ENCODE results near the gene USP9X. TPM values are rescaled to one million over a fixed set of nuclear protein-coding genes. Genes with fewer than 3 reads are reported as not detected.
"Not testable (repeated sequence)": the region's sequence is repeated elsewhere in the genome, so short reads cannot be mapped to it uniquely, and the experiment has no call there.

USP9X gene
- total RNA-seq, 1 donor from 2014 or later, result 80.4 TPM

GRCh38 chrX:41224605-41225004 is 139.4 kb downstream of the USP9X start:
- no peaks in the 10 kb centered on the region for H3K27me3 Mint-ChIP-seq (ENCODE audit: unreplicated experiment)
- no peaks in the 10 kb centered on the region for H3K9me3 Mint-ChIP-seq (ENCODE audit: unreplicated experiment)
- no peak overlapping the region for H3K27ac Mint-ChIP-seq (ENCODE audit: unreplicated experiment)
- no peak for TF ChIP-seq CTCF (IDR thresholded peaks at IDR 0.05)
- H3K4me3 Mint-ChIP-seq (ENCODE audit: unreplicated experiment), result no peak overlapping the region
- H3K36me3 Mint-ChIP-seq (ENCODE audit: unreplicated experiment), result peaks cover 46% of the 10 kb centered on the region
- no peaks in the 10 kb centered on the region for H3K4me1 Mint-ChIP-seq (ENCODE audit: unreplicated experiment)
- DNase-seq (ENCODE audit: extremely low spot score, unreplicated experiment), result no peak

GRCh38 chrX:41233988-41234387 is 148.7 kb downstream of the USP9X start:
- Mint-ChIP-seq H3K4me3 (ENCODE audit: unreplicated experiment) (no peak overlapping the region), H3K27me3 (ENCODE audit: unreplicated experiment) (no peaks in the 10 kb centered on the region), H3K36me3 (ENCODE audit: unreplicated experiment) (peaks cover 21% of the 10 kb centered on the region), H3K9me3 (ENCODE audit: unreplicated experiment) (no peaks in the 10 kb centered on the region), H3K27ac (ENCODE audit: unreplicated experiment) (no peak overlapping the region), H3K4me1 (ENCODE audit: unreplicated experiment) (peaks cover 2% of the 10 kb centered on the region)
- TF ChIP-seq CTCF (IDR thresholded peaks at IDR 0.05), result no peak
- no peak for DNase-seq (ENCODE audit: extremely low spot score, unreplicated experiment)

- H3K4me3 Mint-ChIP-seq (ENCODE audit: unreplicated experiment); H3K4me1 Mint-ChIP-seq (ENCODE audit: unreplicated experiment); H3K27me3 Mint-ChIP-seq (ENCODE audit: unreplicated experiment); H3K9me3 Mint-ChIP-seq (ENCODE audit: unreplicated experiment); H3K27ac Mint-ChIP-seq (ENCODE audit: unreplicated experiment); DNase-seq (ENCODE audit: extremely low spot score, unreplicated experiment): not testable (repeated sequence)
- peaks cover 18% of the 10 kb centered on the region for H3K36me3 Mint-ChIP-seq (ENCODE audit: unreplicated experiment)
These were observed 149.2 kb downstream of the USP9X start for GRCh38 chrX:41234471-41234870.

GRCh38 chrX:41234962-41235361 is 149.7 kb downstream of the USP9X start:
- Mint-ChIP-seq H3K4me3 (ENCODE audit: unreplicated experiment) (no peak overlapping the region), H3K27me3 (ENCODE audit: unreplicated experiment) (no peaks in the 10 kb centered on the region), H3K36me3 (ENCODE audit: unreplicated experiment) (peaks cover 17% of the 10 kb centered on the region), H3K9me3 (ENCODE audit: unreplicated experiment) (no peaks in the 10 kb centered on the region), H3K27ac (ENCODE audit: unreplicated experiment) (no peak overlapping the region), H3K4me1 (ENCODE audit: unreplicated experiment) (peaks cover 2% of the 10 kb centered on the region)
- no peak for DNase-seq (ENCODE audit: extremely low spot score, unreplicated experiment)
- TF ChIP-seq CTCF (IDR thresholded peaks at IDR 0.05), result no peak

GRCh38 chrX:41236629-41237028 is 151.4 kb downstream of the USP9X start:
- peaks cover 2% of the 10 kb centered on the region for H3K4me1 Mint-ChIP-seq (ENCODE audit: unreplicated experiment)
- H3K9me3 Mint-ChIP-seq (ENCODE audit: unreplicated experiment), result no peaks in the 10 kb centered on the region
- TF ChIP-seq CTCF (IDR thresholded peaks at IDR 0.05), result no peak
- no peak overlapping the region for H3K4me3 Mint-ChIP-seq (ENCODE audit: unreplicated experiment)
- H3K36me3 Mint-ChIP-seq (ENCODE audit: unreplicated experiment), result peaks cover 17% of the 10 kb centered on the region
- DNase-seq (ENCODE audit: extremely low spot score, unreplicated experiment), result no peak
- no peak overlapping the region for H3K27ac Mint-ChIP-seq (ENCODE audit: unreplicated experiment)
- H3K27me3 Mint-ChIP-seq (ENCODE audit: unreplicated experiment), result no peaks in the 10 kb centered on the region

- no peaks in the 10 kb centered on the region for H3K36me3 Mint-ChIP-seq (ENCODE audit: unreplicated experiment)
- TF ChIP-seq CTCF (IDR thresholded peaks at IDR 0.05), result no peak
- H3K27ac Mint-ChIP-seq (ENCODE audit: unreplicated experiment), result no peak overlapping the region
- DNase-seq (ENCODE audit: extremely low spot score, unreplicated experiment), result no peak
- H3K4me1 Mint-ChIP-seq (ENCODE audit: unreplicated experiment), result peaks cover 2% of the 10 kb centered on the region
- H3K4me3 Mint-ChIP-seq (ENCODE audit: unreplicated experiment), result no peak overlapping the region
- H3K27me3 Mint-ChIP-seq (ENCODE audit: unreplicated experiment), result no peaks in the 10 kb centered on the region
- no peaks in the 10 kb centered on the region for H3K9me3 Mint-ChIP-seq (ENCODE audit: unreplicated experiment)
These were observed 155.3 kb downstream of the USP9X start for GRCh38 chrX:41240509-41240908.

Measured in osteocyte (in vitro differentiated cells).